GM12878 (cell line): ENCODE data around the gene ZSCAN4.

Experiments
- BCL11A ChIP-seq: IDR thresholded peaks from 2 replicates; pipeline ENCODE4 v1.6.1; 2011; ENCODE audit warnings: low read depth, low read length
- BRCA1 ChIP-seq: IDR thresholded peaks from 2 replicates; pipeline ENCODE4 v1.6.1; 2011; ENCODE audit warnings: low read depth, low read length, improper control_type of control experiment
- FOS ChIP-seq: IDR thresholded peaks from 3 replicates; pipeline ENCODE4 v1.6.1; 2011; ENCODE audit warnings: borderline replicate concordance; ENCODE audit not compliant: insufficient read length; ENCODE audit errors: extremely low read depth
- MYC ChIP-seq: IDR thresholded peaks from 2 replicates; pipeline ENCODE4 v1.6.1; 2011; ENCODE audit warnings: mild to moderate bottlenecking, low read length, moderate library complexity, inconsistent platforms; ENCODE audit not compliant: insufficient read depth, insufficient replicate concordance, insufficient read length, severe bottlenecking
- NR2C2 ChIP-seq: IDR thresholded peaks from 2 replicates; pipeline ENCODE4 v1.6.1; 2011; ENCODE audit warnings: borderline replicate concordance, low read depth; ENCODE audit not compliant: control insufficient read depth, insufficient read length
- POLR2AphosphoS5 ChIP-seq: IDR thresholded peaks from 2 replicates; pipeline ENCODE4 v1.6.1; 2011; ENCODE audit warnings: mild to moderate bottlenecking, low read length, inconsistent platforms
- RAD21 ChIP-seq: IDR thresholded peaks from 2 replicates; pipeline ENCODE4 v1.6.1; 2011; ENCODE audit warnings: mild to moderate bottlenecking, low read depth, low read length, moderate library complexity; ENCODE audit not compliant: insufficient read depth
- YY1 ChIP-seq: IDR thresholded peaks from 2 replicates; pipeline ENCODE4 v1.6.1; 2011; ENCODE audit warnings: low read depth, mild to moderate bottlenecking, low read length
- ZZZ3 ChIP-seq: IDR thresholded peaks from 2 replicates; pipeline ENCODE4 v1.6.1; 2011; ENCODE audit warnings: low read depth; ENCODE audit not compliant: control insufficient read depth, insufficient read length
- TF ChIP-seq, protein P1 (sequence below), 3 experiments: IDR thresholded peaks in 2 of 3; conservative IDR thresholded peaks in 1 of 3; 2 replicates each; pipeline ENCODE4 v1.5.1; 2011; ENCODE audit warnings: low read depth in 3 of 3, low read length in 3 of 3, mild to moderate bottlenecking in 3 of 3, control low read depth in 2 of 3, moderate library complexity in 2 of 3, inconsistent platforms in 1 of 3, mixed read lengths in 1 of 3; ENCODE audit not compliant: control insufficient read depth in 2 of 3, insufficient read depth in 1 of 3; ENCODE audit errors: extremely low read depth in 1 of 3
- TF ChIP-seq, protein P2 (sequence below): fragments of 450-650 bp; formaldehyde crosslinking; IDR thresholded peaks from 2 replicates; pipeline ENCODE4 v1.5.0; 2022; ENCODE audit warnings: mild to moderate bottlenecking, missing genetic modification characterization

DNA sequence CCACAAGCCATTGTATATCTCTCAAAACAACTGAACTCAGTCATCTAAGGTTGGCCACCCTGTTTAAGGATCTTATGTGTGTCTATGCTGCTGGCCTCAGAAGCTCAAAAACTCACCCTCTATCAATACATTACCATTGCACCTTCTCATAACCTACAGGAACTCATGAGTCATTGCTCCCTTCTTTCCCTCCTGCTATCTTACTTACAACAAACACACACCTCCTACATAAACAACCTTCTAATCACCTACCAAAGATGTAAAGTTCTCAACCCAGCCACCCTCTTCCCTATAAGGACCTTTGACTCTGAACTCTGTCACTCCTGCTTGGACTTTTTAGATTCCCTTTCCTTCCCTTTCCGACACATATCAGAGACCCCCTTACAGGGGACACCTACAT lies 13.3 kb upstream of the ZSCAN4 start:
- TF ChIP-seq, protein P1, sequence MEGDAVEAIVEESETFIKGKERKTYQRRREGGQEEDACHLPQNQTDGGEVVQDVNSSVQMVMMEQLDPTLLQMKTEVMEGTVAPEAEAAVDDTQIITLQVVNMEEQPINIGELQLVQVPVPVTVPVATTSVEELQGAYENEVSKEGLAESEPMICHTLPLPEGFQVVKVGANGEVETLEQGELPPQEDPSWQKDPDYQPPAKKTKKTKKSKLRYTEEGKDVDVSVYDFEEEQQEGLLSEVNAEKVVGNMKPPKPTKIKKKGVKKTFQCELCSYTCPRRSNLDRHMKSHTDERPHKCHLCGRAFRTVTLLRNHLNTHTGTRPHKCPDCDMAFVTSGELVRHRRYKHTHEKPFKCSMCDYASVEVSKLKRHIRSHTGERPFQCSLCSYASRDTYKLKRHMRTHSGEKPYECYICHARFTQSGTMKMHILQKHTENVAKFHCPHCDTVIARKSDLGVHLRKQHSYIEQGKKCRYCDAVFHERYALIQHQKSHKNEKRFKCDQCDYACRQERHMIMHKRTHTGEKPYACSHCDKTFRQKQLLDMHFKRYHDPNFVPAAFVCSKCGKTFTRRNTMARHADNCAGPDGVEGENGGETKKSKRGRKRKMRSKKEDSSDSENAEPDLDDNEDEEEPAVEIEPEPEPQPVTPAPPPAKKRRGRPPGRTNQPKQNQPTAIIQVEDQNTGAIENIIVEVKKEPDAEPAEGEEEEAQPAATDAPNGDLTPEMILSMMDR (IDR thresholded peaks at IDR 0.05 in 2 of 3, conservative IDR thresholded peaks at IDR 0.05 in 1 of 3; ENCODE audit: control insufficient read depth in 2 of 3, extremely low read depth in 1 of 3, insufficient read depth in 1 of 3, low read depth in 3 of 3, low read length in 3 of 3): no peak
- TF ChIP-seq ZZZ3 (no peak), MYC (no peak), POLR2AphosphoS5 (no peak), RAD21 (no peak), BRCA1 (no peak), YY1 (no peak), NR2C2 (no peak), FOS (no peak), BCL11A (no peak)
- TF ChIP-seq, protein P2, sequence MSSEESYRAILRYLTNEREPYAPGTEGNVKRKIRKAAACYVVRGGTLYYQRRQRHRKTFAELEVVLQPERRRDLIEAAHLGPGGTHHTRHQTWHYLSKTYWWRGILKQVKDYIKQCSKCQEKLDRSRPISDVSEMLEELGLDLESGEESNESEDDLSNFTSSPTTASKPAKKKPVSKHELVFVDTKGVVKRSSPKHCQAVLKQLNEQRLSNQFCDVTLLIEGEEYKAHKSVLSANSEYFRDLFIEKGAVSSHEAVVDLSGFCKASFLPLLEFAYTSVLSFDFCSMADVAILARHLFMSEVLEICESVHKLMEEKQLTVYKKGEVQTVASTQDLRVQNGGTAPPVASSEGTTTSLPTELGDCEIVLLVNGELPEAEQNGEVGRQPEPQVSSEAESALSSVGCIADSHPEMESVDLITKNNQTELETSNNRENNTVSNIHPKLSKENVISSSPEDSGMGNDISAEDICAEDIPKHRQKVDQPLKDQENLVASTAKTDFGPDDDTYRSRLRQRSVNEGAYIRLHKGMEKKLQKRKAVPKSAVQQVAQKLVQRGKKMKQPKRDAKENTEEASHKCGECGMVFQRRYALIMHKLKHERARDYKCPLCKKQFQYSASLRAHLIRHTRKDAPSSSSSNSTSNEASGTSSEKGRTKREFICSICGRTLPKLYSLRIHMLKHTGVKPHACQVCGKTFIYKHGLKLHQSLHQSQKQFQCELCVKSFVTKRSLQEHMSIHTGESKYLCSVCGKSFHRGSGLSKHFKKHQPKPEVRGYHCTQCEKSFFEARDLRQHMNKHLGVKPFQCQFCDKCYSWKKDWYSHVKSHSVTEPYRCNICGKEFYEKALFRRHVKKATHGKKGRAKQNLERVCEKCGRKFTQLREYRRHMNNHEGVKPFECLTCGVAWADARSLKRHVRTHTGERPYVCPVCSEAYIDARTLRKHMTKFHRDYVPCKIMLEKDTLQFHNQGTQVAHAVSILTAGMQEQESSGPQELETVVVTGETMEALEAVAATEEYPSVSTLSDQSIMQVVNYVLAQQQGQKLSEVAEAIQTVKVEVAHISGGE (CRISPR knock-in tag): no peak
